H54 (cell line): ENCODE data around the gene ARPC5L.

Experiments
- DNase-seq: peaks from one replicate; pipeline ENCODE4 v3.0.0; 2011; ENCODE audit warnings: low spot score, mixed read lengths; ENCODE audit not compliant: insufficient read length
- FAIRE-seq: peaks from 3 replicates; lab custom pipeline; 2011; peaks lifted over from hg19 to GRCh38; lab: Jason Lieb, UNC
- POLR2A ChIP-seq: IDR thresholded peaks from 2 replicates; pipeline ENCODE4 v1.6.1; 2011; ENCODE audit warnings: low read depth, mild to moderate bottlenecking, low read length

The ARPC5L gene

DNA sequence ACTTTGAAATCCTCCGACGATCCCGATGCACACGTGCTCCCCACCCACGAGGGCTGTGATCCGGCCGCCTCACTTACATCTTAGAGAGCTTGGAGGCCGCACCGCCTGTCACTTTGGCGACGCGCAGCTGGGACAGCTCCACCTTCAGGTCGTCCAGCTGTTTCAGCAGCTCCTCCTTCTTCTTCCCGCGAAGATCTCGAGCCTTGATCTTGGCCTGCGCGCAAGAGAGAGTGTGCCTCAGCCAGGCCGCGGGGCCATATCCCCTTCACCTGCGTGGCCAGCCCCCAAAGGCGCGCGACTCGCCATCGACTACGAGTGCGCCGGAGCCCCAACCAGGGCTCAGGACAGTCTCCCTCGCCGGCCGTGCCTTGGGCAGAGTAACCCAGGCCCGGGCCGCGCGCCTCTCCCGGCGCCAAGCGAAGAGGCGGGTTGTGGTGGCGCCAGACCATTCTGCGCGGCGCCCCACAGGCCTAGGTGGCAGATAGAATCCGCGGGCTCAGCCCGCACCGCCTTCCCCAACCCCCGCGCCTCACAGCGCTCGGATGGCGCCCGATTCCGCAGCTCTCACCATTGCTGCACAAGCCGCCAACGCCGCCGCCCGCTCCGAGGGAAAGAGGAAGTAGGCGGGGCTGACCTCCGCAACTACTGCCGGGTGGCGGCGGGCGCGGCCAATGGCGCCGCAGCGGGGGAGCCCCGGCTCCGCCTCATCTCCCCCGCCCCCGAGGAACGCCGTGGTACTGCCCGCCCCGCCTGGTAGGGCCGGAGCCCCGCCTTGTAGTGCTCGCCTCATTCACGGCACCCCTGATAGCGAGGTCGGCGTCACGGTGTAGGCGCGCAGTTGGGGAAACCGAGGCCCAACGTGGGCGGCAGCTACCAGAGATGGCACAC lies at the start of gene ARPC5L, which contains the start of gene RPL35:
Gene ARPC5L, plus strand, starts transcription at position 789 of the 888 bp plus-strand sequence. CDS start 7,161 bp downstream, outside the sequence.
Gene RPL35, minus strand, starts transcription at position 616 of the 888 bp plus-strand sequence. Its CDS starts 45 bp downstream, at position 571.
- TF ChIP-seq POLR2A: peak; percentile 82
- FAIRE-seq: no peak
- DNase-seq: peak; percentile 97

DNA sequence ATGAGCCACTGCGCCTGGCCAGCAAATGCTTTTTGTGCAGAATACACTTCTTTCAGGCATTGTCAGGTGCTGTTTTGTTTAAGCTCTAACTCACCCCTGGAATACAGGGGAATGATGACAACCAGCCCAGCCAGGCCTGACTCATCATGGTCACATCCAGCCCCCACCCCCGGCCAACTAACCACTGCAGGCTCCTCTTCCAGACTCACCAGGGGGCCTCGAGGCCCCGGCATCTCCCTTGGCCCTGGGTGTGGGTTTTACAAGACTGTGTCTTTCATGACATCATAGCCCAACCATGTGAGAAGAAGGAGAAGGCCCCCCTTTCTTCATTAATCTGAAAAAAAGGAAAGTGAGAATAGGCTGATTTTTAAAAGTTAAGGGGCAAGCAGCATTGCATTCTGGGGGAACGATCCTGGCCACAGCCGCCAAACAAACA lies 49.5 kb upstream of the ARPC5L start:
- FAIRE-seq (peak; percentile 84), DNase-seq (peak; percentile 100)
- TF ChIP-seq POLR2A: no peak

GRCh38 chr9:124813041-124813440 lies 48.9 kb upstream of the ARPC5L start:
- FAIRE-seq (no peak), DNase-seq (no peak)
- no peak for TF ChIP-seq POLR2A

- TF ChIP-seq POLR2A: no peak
- DNase-seq (no peak), FAIRE-seq (no peak)
These were observed 48.3 kb upstream of the ARPC5L start for GRCh38 chr9:124813501-124814163.

DNA sequence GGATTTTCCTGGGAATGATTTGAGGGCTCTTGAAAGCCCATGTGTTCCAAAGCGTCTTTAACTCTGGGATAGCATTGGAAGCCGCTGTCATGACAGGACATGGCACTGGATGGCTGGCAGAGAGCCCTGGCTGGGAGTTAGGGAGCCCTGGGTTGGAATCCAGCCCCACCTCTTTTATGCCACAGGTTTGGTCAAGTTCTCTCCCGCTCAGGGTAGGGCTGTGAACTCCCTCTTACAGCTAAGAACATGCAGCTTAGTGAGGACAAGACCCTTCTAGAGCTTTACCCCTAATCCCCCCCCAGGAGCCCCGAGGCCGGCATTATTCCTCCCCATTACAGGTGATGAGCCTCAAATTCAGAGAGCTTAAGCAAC lies 47.8 kb upstream of the ARPC5L start:
- no peak for TF ChIP-seq POLR2A
- FAIRE-seq: no peak
- DNase-seq: no peak

- TF ChIP-seq POLR2A: no peak
- no peak for FAIRE-seq
- DNase-seq: no peak
These were observed 46.3 kb upstream of the ARPC5L start for GRCh38 chr9:124815601-124816000.

GRCh38 chr9:124818431-124819281 lies 43.3 kb upstream of the ARPC5L start:
- FAIRE-seq: peak; percentile 93
- 0 out of 2 replicates have a peak, but pooled peaks have one; percentile 4 for TF ChIP-seq POLR2A
- DNase-seq: peak; percentile 72

DNA sequence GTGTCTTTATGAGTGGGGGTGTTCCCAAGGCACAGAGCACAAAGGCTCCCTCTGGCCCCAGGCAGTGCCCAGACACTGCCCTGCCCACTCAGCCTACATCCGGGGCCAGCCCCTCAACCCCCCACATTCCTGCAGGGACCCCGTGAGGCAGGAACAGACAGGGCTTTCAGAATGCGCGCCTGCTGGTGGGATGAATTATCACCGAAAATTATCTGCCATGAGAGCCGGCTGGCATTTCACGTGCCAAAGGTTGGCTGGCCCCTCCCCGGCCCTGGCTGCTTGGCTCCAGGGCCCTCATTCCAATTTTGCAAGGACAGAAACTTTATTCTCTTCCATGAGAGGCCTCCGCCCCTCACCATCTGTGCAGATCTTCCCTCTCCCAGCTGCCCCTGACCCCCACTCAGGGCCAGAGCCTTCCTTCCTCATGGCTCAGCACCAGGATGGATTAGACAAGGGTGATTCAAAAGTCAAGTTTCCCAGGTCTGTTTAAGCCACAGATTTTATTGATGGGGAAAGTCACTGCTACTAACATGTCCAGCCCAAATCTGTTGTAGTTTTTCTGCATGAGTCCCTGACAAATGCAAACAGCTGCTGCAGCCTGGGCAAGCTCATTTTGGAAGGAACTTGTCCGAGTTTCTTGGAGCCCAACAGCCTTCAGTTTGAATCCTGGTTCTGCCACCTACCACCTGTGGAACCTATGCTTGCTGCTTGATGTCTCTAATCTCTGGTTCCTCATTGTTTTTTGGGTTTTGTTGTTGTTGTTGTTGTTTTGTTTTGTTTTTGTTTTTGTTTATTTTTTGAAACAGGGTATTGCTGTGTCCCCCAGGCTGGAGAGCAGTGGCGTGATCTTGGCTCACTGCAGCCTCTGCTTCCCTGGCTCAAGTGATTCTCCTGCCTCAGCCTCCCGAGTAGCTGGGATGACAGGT lies 41.0 kb upstream of the ARPC5L start:
- TF ChIP-seq POLR2A: no peak
- FAIRE-seq: no peak
- DNase-seq: no peak

GRCh38 chr9:124828489-124829333 lies 33.2 kb upstream of the ARPC5L start:
- TF ChIP-seq POLR2A: no peak
- DNase-seq (no peak), FAIRE-seq (no peak)

- DNase-seq (no peak), FAIRE-seq (no peak)
- TF ChIP-seq POLR2A: no peak
These were observed 32.6 kb upstream of the ARPC5L start for GRCh38 chr9:124829334-124829669.

DNA sequence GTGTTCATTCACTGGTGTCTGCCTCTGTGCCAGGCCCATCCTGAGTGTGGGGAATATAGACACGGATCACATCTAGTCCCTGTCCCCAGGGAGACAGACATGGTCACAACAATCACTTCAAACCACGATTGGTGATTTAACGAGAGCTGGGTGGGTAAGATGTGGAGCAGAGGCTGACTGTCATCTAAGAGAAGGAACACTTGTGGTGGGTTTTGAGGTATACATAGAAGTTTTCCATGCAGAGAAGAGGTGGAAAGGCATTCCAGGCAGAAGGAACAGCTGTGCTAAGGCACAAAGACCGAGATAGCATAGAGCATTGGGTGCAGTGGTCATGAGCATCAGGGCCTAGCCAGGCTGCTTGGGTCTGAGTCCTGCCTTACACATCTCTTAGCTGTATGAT lies 31.3 kb upstream of the ARPC5L start:
- FAIRE-seq: no peak
- DNase-seq: no peak
- no peak for TF ChIP-seq POLR2A
